Neuronal stem cell (in vitro differentiated cells): Measurements from ENCODE around the gene NR5A1.

ENCODE experiments used
- DNase-seq: peaks from one replicate; pipeline ENCODE4 v3.0.0-alpha.2; 2013; ENCODE audit warnings: low spot score
- H2AFZ ChIP-seq: one replicate; pipeline ENCODE4 v1.6.1; 2013; ENCODE audit warnings: mild to moderate bottlenecking, low read length, inconsistent platforms
- H2AK5ac ChIP-seq: 2 replicates; pipeline ENCODE4 v1.6.1; 2013; ENCODE audit warnings: low read depth, mild to moderate bottlenecking, inconsistent platforms, low read length, moderate library complexity, mixed read lengths
- H2BK120ac ChIP-seq: 2 replicates; pipeline ENCODE4 v1.6.1; 2013; ENCODE audit warnings: low read depth, mild to moderate bottlenecking, inconsistent platforms, low read length, moderate library complexity, mixed read lengths
- H2BK12ac ChIP-seq: one replicate; pipeline ENCODE4 v1.6.1; 2013; ENCODE audit warnings: low read length, inconsistent platforms
- H2BK15ac ChIP-seq: 2 replicates; pipeline ENCODE4 v1.6.1; 2013; ENCODE audit warnings: mild to moderate bottlenecking, low read length, inconsistent platforms, mixed read lengths
- H2BK5ac ChIP-seq: one replicate; pipeline ENCODE4 v1.6.1; 2013; ENCODE audit warnings: inconsistent platforms, mild to moderate bottlenecking, low read length, moderate library complexity
- H3K14ac ChIP-seq: one replicate; pipeline ENCODE4 v1.6.1; 2013; ENCODE audit warnings: low read length, inconsistent platforms
- H3K18ac ChIP-seq: 2 replicates; pipeline ENCODE4 v1.6.1; 2013; ENCODE audit warnings: low read length, inconsistent platforms
- H3K23ac ChIP-seq: 2 replicates; pipeline ENCODE4 v1.6.1; 2013; ENCODE audit warnings: low read depth, mild to moderate bottlenecking, mixed read lengths, low read length, inconsistent platforms; ENCODE audit not compliant: poor library complexity
- H3K27ac ChIP-seq: replicated peaks from 3 replicates; pipeline ENCODE4 v1.5.1; 2013; ENCODE audit warnings: low read length, inconsistent platforms
- H3K27me3 ChIP-seq, 3 experiments: 2 replicates each; pipeline ENCODE4 v1.6.1; 2013; ENCODE audit warnings: low read length in 3 of 3, mild to moderate bottlenecking in 2 of 3, inconsistent platforms in 1 of 3, low read depth in 1 of 3, mixed read lengths in 1 of 3, moderate library complexity in 1 of 3; ENCODE audit not compliant: control insufficient read depth in 3 of 3, insufficient read depth in 3 of 3
- H3K36me3 ChIP-seq, 2 donors: replicated peaks in 1 of 2; 2 replicates each; pipeline ENCODE4 v1.6.1; 2013; ENCODE audit warnings: low read length in 2 of 2; ENCODE audit not compliant: control insufficient read depth in 2 of 2, insufficient read depth in 2 of 2
- H3K4ac ChIP-seq: 2 replicates; pipeline ENCODE4 v1.6.1; 2013; ENCODE audit warnings: inconsistent platforms, mild to moderate bottlenecking, low read length, moderate library complexity
- H3K4me1 ChIP-seq, 2 donors: 1 replicate in 1 of 2; 2 replicates in 1 of 2; pipeline ENCODE4 v1.6.1; 2013; ENCODE audit warnings: low read length in 2 of 2, low read depth in 1 of 2; ENCODE audit not compliant: control insufficient read depth in 2 of 2, insufficient read depth in 1 of 2
- H3K4me2 ChIP-seq: one replicate; pipeline ENCODE4 v1.6.1; 2013; ENCODE audit warnings: mild to moderate bottlenecking, low read length, inconsistent platforms; ENCODE audit not compliant: insufficient read depth, poor library complexity, severe bottlenecking
- H3K4me3 ChIP-seq, 2 donors: 2 replicates each; pipeline ENCODE4 v1.5.1; 2013; ENCODE audit warnings: low read length in 2 of 2, mild to moderate bottlenecking in 2 of 2, inconsistent platforms in 1 of 2, moderate library complexity in 1 of 2
- H3K79me1 ChIP-seq: one replicate; pipeline ENCODE4 v1.6.1; 2013; ENCODE audit warnings: low read depth, mild to moderate bottlenecking, inconsistent platforms, low read length, moderate library complexity
- H3K9ac ChIP-seq: one replicate; pipeline ENCODE4 v1.6.1; 2013; ENCODE audit warnings: mild to moderate bottlenecking, low read depth, low read length, inconsistent platforms; ENCODE audit not compliant: poor library complexity
- H3K9me3 ChIP-seq, 2 donors: replicated peaks in 1 of 2; 2 replicates each; pipeline versions ENCODE3 to v1.6.1; 2013; ENCODE audit warnings: low read length in 2 of 2, mild to moderate bottlenecking in 2 of 2, inconsistent platforms in 1 of 2, low read depth in 1 of 2, mixed read lengths in 1 of 2, moderate library complexity in 1 of 2; ENCODE audit not compliant: control insufficient read depth in 2 of 2, insufficient read depth in 1 of 2
- H4K8ac ChIP-seq: one replicate; pipeline ENCODE4 v1.6.1; 2013; ENCODE audit warnings: low read depth, mild to moderate bottlenecking, inconsistent platforms, low read length, moderate library complexity
- H4K91ac ChIP-seq: one replicate; pipeline ENCODE4 v1.6.1; 2013; ENCODE audit warnings: low read length, low read depth, mild to moderate bottlenecking, inconsistent platforms; ENCODE audit not compliant: poor library complexity
- WGBS, 2 donors: extraction: QIAGEN DNeasy Blood & Tissue Kit; methylation state at CpG; one replicate each; pipeline ENCODE4 v1.1.7; 2013; ENCODE audit warnings: missing lambda C conversion rate in 2 of 2, mixed read lengths in 1 of 2; ENCODE audit not compliant: insufficient read length in 2 of 2, insufficient replicate concordance in 1 of 2; ENCODE audit errors: extremely low coverage in 2 of 2; 5-methylcytosine and 5-hydroxymethylcytosine counted together

The NR5A1 gene

GRCh38 chr9:124496463-124496862 lies 10.7 kb downstream of the NR5A1 start:
- Histone ChIP-seq H3K36me3 (no peaks in the 10 kb centered on the region), H3K4me1 (peaks cover 0 to 2% of the 10 kb centered on the region in 2 donors), H3K4ac (no peak overlapping the region), H2AFZ (no peak overlapping the region), H2BK5ac (no peak overlapping the region), H4K8ac (no peak overlapping the region), H2BK12ac (no peak overlapping the region), H3K9me3 (peaks cover 0 to 2% of the 10 kb centered on the region in 2 donors), H2BK15ac (peak overlapping the region; percentile 14), H3K23ac (no peak overlapping the region), H2AK5ac (no peak overlapping the region), H2BK120ac (no peak overlapping the region), H3K9ac (no peak overlapping the region), H3K27ac (no peak overlapping the region), H3K4me2 (no peak overlapping the region), H3K79me1 (peaks cover 5% of the 10 kb centered on the region), H3K14ac (no peak overlapping the region), H3K27me3 (peaks cover 0 to 97% (median under 1%) of the 10 kb centered on the region in 3 experiments), H4K91ac (no peak overlapping the region), H3K18ac (peak overlapping the region; percentile 31), H3K4me3 (no peak overlapping the region)
- WGBS, 2 donors, result no CpG with 5 or more reads among the region's 15 CpGs
- no peak for DNase-seq

- Histone ChIP-seq H3K4me1 (peaks cover 0 to 2% of the 10 kb centered on the region in 2 donors), H3K4me3 (no peak overlapping the region), H2BK15ac (peak overlapping the region; percentile 14), H2BK12ac (no peak overlapping the region), H3K4me2 (no peak overlapping the region), H3K79me1 (peaks cover 5% of the 10 kb centered on the region), H2AK5ac (peak overlapping the region; percentile 97), H3K9me3 (peaks cover 0 to 2% of the 10 kb centered on the region in 2 donors), H3K9ac (no peak overlapping the region), H4K91ac (no peak overlapping the region), H2BK5ac (peak overlapping the region; percentile 60), H3K27me3 (peaks cover 0 to 97% (median 0%) of the 10 kb centered on the region in 3 experiments), H3K4ac (no peak overlapping the region), H2AFZ (no peak overlapping the region), H2BK120ac (no peak overlapping the region), H3K27ac (no peak overlapping the region), H3K36me3 (no peaks in the 10 kb centered on the region), H3K14ac (no peak overlapping the region), H4K8ac (no peak overlapping the region), H3K23ac (no peak overlapping the region), H3K18ac (no peak overlapping the region)
- no CpG with 5 or more reads among the region's 3 CpGs for WGBS, 2 donors
- DNase-seq, result no peak
Observed at GRCh38 chr9:124496075-124496449, 11.1 kb downstream of the NR5A1 start.

GRCh38 chr9:124495126-124496074 lies 11.8 kb downstream of the NR5A1 start:
- H3K23ac ChIP-seq, result peak overlapping the region; percentile 59
- no peak overlapping the region for H3K4ac ChIP-seq
- WGBS, 2 donors, result no CpG with 5 or more reads among the region's 31 CpGs
- peaks cover 5% of the 10 kb centered on the region for H3K79me1 ChIP-seq
- H3K4me1 ChIP-seq, result peaks cover 0 to 2% of the 10 kb centered on the region in 2 donors
- no peak overlapping the region for H3K27ac ChIP-seq
- peak overlapping the region; percentile 42 for H2BK120ac ChIP-seq
- no peak overlapping the region for H2BK12ac ChIP-seq
- H2AK5ac ChIP-seq, result peak overlapping the region; percentile 97
- H3K9me3 ChIP-seq, result peaks cover 0 to 2% of the 10 kb centered on the region in 2 donors
- H4K8ac ChIP-seq, result peak overlapping the region; percentile 19
- peak overlapping the region; percentile 56 for H3K9ac ChIP-seq
- DNase-seq, result no peak
- H4K91ac ChIP-seq, result no peak overlapping the region
- peak overlapping the region; percentile 75 for H3K14ac ChIP-seq
- no peak overlapping the region for H3K4me3 ChIP-seq
- no peak overlapping the region for H3K4me2 ChIP-seq
- H3K27me3 ChIP-seq, result peaks cover 0 to 95% (median 0%) of the 10 kb centered on the region in 3 experiments
- peak overlapping the region; percentile 84 for H3K18ac ChIP-seq
- peak overlapping the region; percentile 91 for H2BK5ac ChIP-seq
- H2AFZ ChIP-seq, result no peak overlapping the region
- H2BK15ac ChIP-seq, result peak overlapping the region; percentile 90
- no peaks in the 10 kb centered on the region for H3K36me3 ChIP-seq

GRCh38 chr9:124493794-124494479 lies 13.3 kb downstream of the NR5A1 start:
- H3K14ac ChIP-seq, result no peak overlapping the region
- no peak overlapping the region for H2BK12ac ChIP-seq
- no peak for DNase-seq
- H3K18ac ChIP-seq, result peak overlapping the region; percentile 42
- peaks cover 0 to 2% of the 10 kb centered on the region in 2 donors for H3K9me3 ChIP-seq
- H2AFZ ChIP-seq, result no peak overlapping the region
- peak overlapping the region; percentile 59 for H2AK5ac ChIP-seq
- H3K23ac ChIP-seq, result no peak overlapping the region
- peaks cover 5% of the 10 kb centered on the region for H3K79me1 ChIP-seq
- H3K4me3 ChIP-seq, result no peak overlapping the region
- H3K9ac ChIP-seq, result no peak overlapping the region
- H4K8ac ChIP-seq, result no peak overlapping the region
- H3K36me3 ChIP-seq, result no peaks in the 10 kb centered on the region
- H3K27ac ChIP-seq, result no peak overlapping the region
- peak overlapping the region; percentile 10 for H2BK15ac ChIP-seq
- no peak overlapping the region for H2BK5ac ChIP-seq
- H2BK120ac ChIP-seq, result peak overlapping the region; percentile 57
- WGBS, 2 donors, result no CpG with 5 or more reads among the region's 18 CpGs
- H3K4me1 ChIP-seq, result peaks cover 0 to 5% of the 10 kb centered on the region in 2 donors
- H3K4ac ChIP-seq, result no peak overlapping the region
- H3K4me2 ChIP-seq, result no peak overlapping the region
- H3K27me3 ChIP-seq, result peaks cover 0 to 95% (median 0%) of the 10 kb centered on the region in 3 experiments
- H4K91ac ChIP-seq, result no peak overlapping the region
